Endothelial cell of umbilical vein (primary cell): ENCODE data around the gene SEPTIN5. TPM values are rescaled to one million over a fixed set of nuclear protein-coding genes. Genes with fewer than 3 reads are reported as not detected.

ENCODE experiments used
- BruUV-seq: library from RNA; stranded (reverse); fragments of 400-500 nt; replicated peaks from 2 replicates; lab custom pipeline; 2021; lab: Mats Ljungman, UMichigan
- CTCF ChIA-PET: fragments of 300-600, 350-600 bp; sonication (Branson Sonifier 250); formaldehyde crosslinking; loops from one replicate; lab custom pipeline; 2021; ENCODE audit warnings: antibody characterized with exemption, inconsistent platforms; lab: Charles Lee
- POLR2A ChIA-PET: fragments of 300-600, 350-600 bp; sonication (Branson Sonifier 250); formaldehyde crosslinking; loops from one replicate; lab custom pipeline; 2021; ENCODE audit warnings: antibody characterized with exemption, inconsistent platforms; lab: Charles Lee
- DNase-seq: peaks from one replicate; pipeline ENCODE4 v3.0.0-alpha.2; 2011; ENCODE audit warnings: low read depth, low spot score
- FAIRE-seq: peaks from 2 replicates; lab custom pipeline; 2011; peaks lifted over from hg19 to GRCh38; lab: Jason Lieb, UNC
- H2AFZ ChIP-seq: 2 replicates; pipeline ENCODE4 v1.6.0; 2012; ENCODE audit warnings: low read depth, low read length, control low read depth, inconsistent platforms
- H3K27ac ChIP-seq: 2 replicates; pipeline ENCODE4 v1.5.1; 2011; ENCODE audit warnings: low read depth, mild to moderate bottlenecking, control low read depth, low read length, moderate library complexity; ENCODE audit not compliant: insufficient read depth
- H3K27me3 ChIP-seq, 2 experiments: 2 replicates each; pipeline versions ENCODE4 v1.6.0 to v1.6.1; 2011; ENCODE audit warnings: low read length in 2 of 2, mixed read lengths in 1 of 2; ENCODE audit not compliant: control insufficient read depth in 2 of 2, insufficient read depth in 2 of 2
- H3K36me3 ChIP-seq, 2 experiments: 2 replicates in 1 of 2; 3 replicates in 1 of 2; pipeline ENCODE4 v1.5.1; 2011; ENCODE audit warnings: low read length in 2 of 2, mild to moderate bottlenecking in 1 of 2, moderate library complexity in 1 of 2; ENCODE audit not compliant: control insufficient read depth in 2 of 2, insufficient read depth in 2 of 2; ENCODE audit errors: extremely low read depth in 1 of 2
- H3K4me1 ChIP-seq: 3 replicates; pipeline ENCODE4 v1.5.1; 2011; ENCODE audit warnings: mild to moderate bottlenecking, low read length; ENCODE audit not compliant: control insufficient read depth, insufficient read depth; ENCODE audit errors: extremely low read depth
- H3K4me2 ChIP-seq: 2 replicates; pipeline ENCODE4 v1.6.1; 2011; ENCODE audit warnings: low read length, control low read depth, mixed read lengths; ENCODE audit not compliant: insufficient read depth
- H3K4me3 ChIP-seq, 3 experiments: fragments of 200-600 bp in 1 of 3; sonication (generic), shearing (Covaris generic) in 1 of 3; replicated peaks in 1 of 3; 2 replicates each; pipeline ENCODE4 v1.5.1; 2011 to 2016; ENCODE audit warnings: control low read depth in 3 of 3, low read length in 3 of 3, mild to moderate bottlenecking in 2 of 3, inconsistent platforms in 1 of 3, low read depth in 1 of 3, moderate library complexity in 1 of 3; ENCODE audit not compliant: insufficient read depth in 1 of 3
- H3K79me2 ChIP-seq: 2 replicates; pipeline ENCODE4 v1.6.0; 2012; ENCODE audit warnings: low read length, inconsistent platforms; ENCODE audit not compliant: control insufficient read depth, insufficient read depth
- H3K9ac ChIP-seq: replicated peaks from 2 replicates; pipeline ENCODE3; 2011; ENCODE audit warnings: low read length, control low read depth; ENCODE audit not compliant: insufficient read depth; ENCODE audit errors: extremely low read depth
- H3K9me1 ChIP-seq: replicated peaks from 3 replicates; pipeline ENCODE4 v1.6.0; 2011; ENCODE audit warnings: mild to moderate bottlenecking, low read length; ENCODE audit not compliant: control insufficient read depth, insufficient read depth; ENCODE audit errors: extremely low read depth
- H3K9me3 ChIP-seq: replicated peaks from 2 replicates; pipeline ENCODE4 v1.5.1; 2012; ENCODE audit warnings: low read length, inconsistent platforms; ENCODE audit not compliant: control insufficient read depth, insufficient read depth
- H4K20me1 ChIP-seq: replicated peaks from 2 replicates; pipeline ENCODE3; 2011; ENCODE audit warnings: mild to moderate bottlenecking, low read length; ENCODE audit not compliant: control insufficient read depth, insufficient read depth; ENCODE audit errors: extremely low read depth
- EZH2 ChIP-seq: IDR thresholded peaks from 2 replicates; pipeline ENCODE4 v1.6.1; 2012; ENCODE audit warnings: borderline replicate concordance, low read depth, mild to moderate bottlenecking, moderate library complexity, low read length, inconsistent platforms; ENCODE audit not compliant: severe bottlenecking
- FOS ChIP-seq: IDR thresholded peaks from 2 replicates; pipeline ENCODE4 v1.6.1; 2011; ENCODE audit warnings: mild to moderate bottlenecking, low read length, moderate library complexity, borderline replicate concordance; ENCODE audit not compliant: insufficient read depth
- GATA2 ChIP-seq: IDR thresholded peaks from 2 replicates; pipeline ENCODE4 v1.7.0; 2011; ENCODE audit warnings: low read depth, mild to moderate bottlenecking, moderate library complexity, mixed read lengths, low read length; ENCODE audit not compliant: insufficient read length, insufficient read depth
- JUN ChIP-seq: IDR thresholded peaks from 2 replicates; pipeline ENCODE4 v1.6.1; 2011; ENCODE audit warnings: borderline replicate concordance, low read depth; ENCODE audit not compliant: insufficient read length, insufficient read depth
- MYC ChIP-seq: IDR thresholded peaks from one replicate; pipeline ENCODE4 v1.6.1; 2011; ENCODE audit warnings: mild to moderate bottlenecking, low read depth, low read length
- POLR2A ChIP-seq: IDR thresholded peaks from 2 replicates; pipeline ENCODE4 v1.6.1; 2012; ENCODE audit warnings: low read depth, mild to moderate bottlenecking, control low read depth, low read length
- POLR2AphosphoS5 ChIP-seq: IDR thresholded peaks from 2 replicates; pipeline ENCODE4 v1.6.1; 2012; ENCODE audit warnings: low read depth, mild to moderate bottlenecking, control low read depth, low read length, moderate library complexity; ENCODE audit not compliant: insufficient read depth
- dilution Hi-C: fragments of 300-500 bp; cut with MboI; formaldehyde crosslinking; loops from one replicate; pipeline ENCODE4 v1.15.0; 2019; ENCODE audit warnings: low sequenced_read_pairs; ENCODE audit not compliant: extremely low pct_ligation_motif_present
- intact Hi-C: fragments of 100-400 bp; cut with micrococcal nuclease; formaldehyde crosslinking; loops from one replicate; pipeline ENCODE4 v1.10.0; 2022
- polyA plus RNA-seq, 4 experiments: library from polyadenylated mRNA; depleted of rRNA in 3 of 4; stranded (reverse) in 3 of 4; unstranded in 1 of 4; fragments of >200 nt; gene quantifications; 2 replicates each; pipeline versions ENCODE4 v1.2.1 to v1.2.3, GENCODE V29; 2011 to 2012; ENCODE audit warnings: missing spikeins in 1 of 4
- total RNA-seq: library from RNA; stranded (reverse); gene quantifications from 2 replicates; pipeline ENCODE4 v1.2.3, GENCODE V29; 2021
- TF ChIP-seq, protein P1 (sequence below), 2 donors: IDR thresholded peaks; 1 replicate in 1 of 2; 2 replicates in 1 of 2; pipeline ENCODE4 v1.5.1; 2011; ENCODE audit warnings: low read length in 2 of 2, mild to moderate bottlenecking in 2 of 2, moderate library complexity in 2 of 2, control low read depth in 1 of 2, inconsistent platforms in 1 of 2, low read depth in 1 of 2; ENCODE audit not compliant: insufficient read depth in 1 of 2; ENCODE audit errors: extremely low read depth in 1 of 2
- TF ChIP-seq, protein P2 (sequence below): IDR thresholded peaks from 2 replicates; pipeline ENCODE4 v1.6.1; 2011; ENCODE audit not compliant: insufficient read depth, insufficient read length

Gene SEPTIN5
- total and polyA plus RNA-seq, 2 donors (not counting 3 experiments of a cell fraction or from before 2014, with no cell fraction given), result 31.1 to 35.8 TPM

DNA sequence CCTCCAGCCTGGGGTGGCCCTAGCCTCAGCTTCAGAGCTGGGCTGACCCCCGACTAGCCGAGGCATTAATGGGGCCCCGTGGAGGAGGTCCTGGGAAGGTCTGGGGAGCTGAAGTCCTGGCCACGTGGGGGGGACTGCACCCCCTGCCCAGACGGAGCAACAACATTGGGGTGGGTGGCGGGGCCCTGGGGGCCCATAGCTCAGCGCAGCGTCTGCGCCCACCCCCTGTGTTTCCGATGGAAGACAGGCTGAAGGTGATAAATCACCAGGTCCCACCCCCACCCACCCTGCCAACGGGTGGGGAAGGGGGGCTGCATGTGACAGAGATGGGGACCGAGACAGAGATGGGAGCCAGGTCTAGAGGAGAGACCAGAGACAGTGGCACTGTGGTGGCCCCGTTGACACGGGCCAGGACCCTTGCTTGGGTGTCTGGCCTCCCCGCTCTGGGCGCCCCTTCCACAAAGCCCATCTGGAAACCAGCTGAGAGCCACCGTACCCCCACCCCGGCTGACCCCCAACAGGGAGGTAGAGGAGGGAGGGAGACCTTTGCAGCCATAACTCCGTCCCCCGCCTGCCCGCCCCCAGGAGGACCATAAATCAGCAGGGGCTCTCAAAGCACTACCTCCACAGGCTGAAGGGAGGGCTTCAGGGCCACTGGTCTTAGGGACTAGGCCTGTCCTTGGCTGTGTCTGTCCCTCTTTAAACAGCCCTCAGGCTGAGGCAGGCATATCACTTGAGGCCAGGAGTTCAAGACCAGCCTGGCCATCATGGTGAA lies 17.2 kb downstream of the SEPTIN5 start:
- no TSS peak for BruUV-seq
- no peak overlapping the region for H3K27ac ChIP-seq
- H3K79me2 ChIP-seq, result no peaks in the 10 kb centered on the region
- peaks cover 3% of the 10 kb centered on the region for H3K4me1 ChIP-seq
- FAIRE-seq, result no peak
- no peaks in the 10 kb centered on the region for H4K20me1 ChIP-seq
- no peaks in the 10 kb centered on the region for H3K9me1 ChIP-seq
- TF ChIP-seq GATA2, result no peak
- TF ChIP-seq POLR2AphosphoS5, result no peak
- TF ChIP-seq EZH2, result no peak
- no peak for TF ChIP-seq MYC
- TF ChIP-seq, protein P1, sequence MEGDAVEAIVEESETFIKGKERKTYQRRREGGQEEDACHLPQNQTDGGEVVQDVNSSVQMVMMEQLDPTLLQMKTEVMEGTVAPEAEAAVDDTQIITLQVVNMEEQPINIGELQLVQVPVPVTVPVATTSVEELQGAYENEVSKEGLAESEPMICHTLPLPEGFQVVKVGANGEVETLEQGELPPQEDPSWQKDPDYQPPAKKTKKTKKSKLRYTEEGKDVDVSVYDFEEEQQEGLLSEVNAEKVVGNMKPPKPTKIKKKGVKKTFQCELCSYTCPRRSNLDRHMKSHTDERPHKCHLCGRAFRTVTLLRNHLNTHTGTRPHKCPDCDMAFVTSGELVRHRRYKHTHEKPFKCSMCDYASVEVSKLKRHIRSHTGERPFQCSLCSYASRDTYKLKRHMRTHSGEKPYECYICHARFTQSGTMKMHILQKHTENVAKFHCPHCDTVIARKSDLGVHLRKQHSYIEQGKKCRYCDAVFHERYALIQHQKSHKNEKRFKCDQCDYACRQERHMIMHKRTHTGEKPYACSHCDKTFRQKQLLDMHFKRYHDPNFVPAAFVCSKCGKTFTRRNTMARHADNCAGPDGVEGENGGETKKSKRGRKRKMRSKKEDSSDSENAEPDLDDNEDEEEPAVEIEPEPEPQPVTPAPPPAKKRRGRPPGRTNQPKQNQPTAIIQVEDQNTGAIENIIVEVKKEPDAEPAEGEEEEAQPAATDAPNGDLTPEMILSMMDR (IDR thresholded peaks at IDR 0.05; ENCODE audit: extremely low read depth in 1 of 2, insufficient read depth in 1 of 2, low read depth in 1 of 2, low read length in 2 of 2), result no peak
- no peak for TF ChIP-seq FOS
- TF ChIP-seq POLR2A, result no peak
- no peak for TF ChIP-seq JUN
- TF ChIP-seq, protein P2, sequence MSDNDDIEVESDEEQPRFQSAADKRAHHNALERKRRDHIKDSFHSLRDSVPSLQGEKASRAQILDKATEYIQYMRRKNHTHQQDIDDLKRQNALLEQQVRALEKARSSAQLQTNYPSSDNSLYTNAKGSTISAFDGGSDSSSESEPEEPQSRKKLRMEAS, result no peak
- no peaks in the 10 kb centered on the region for H3K9me3 ChIP-seq
- H3K4me2 ChIP-seq, result no peak overlapping the region
- no peak overlapping the region for H2AFZ ChIP-seq
- no peak for DNase-seq
- ChIA-PET POLR2A (no interaction called here), CTCF (interaction anchor here (0.9 to 5.5 kb wide), 38 partner anchors 11 to 282 kb away, joined by 3 to 372 read pairs (median 12); partner anchors contain the start of genes GNB1L, RTL10 and TBX1)
- dilution Hi-C loops (no loop called here), intact Hi-C loops (loop anchor here (2.0 kb wide), 3 partner anchors 69 to 281 kb away; partner anchors contain the start of genes GNB1L and RTL10)
- H3K36me3 ChIP-seq, result no peaks in the 10 kb centered on the region
- no peak overlapping the region for H3K4me3 ChIP-seq
- no peaks in the 10 kb centered on the region for H3K27me3 ChIP-seq
- no peak overlapping the region for H3K9ac ChIP-seq
